ENCODE measurements around the gene MICB.

Gene MICB

DNA sequence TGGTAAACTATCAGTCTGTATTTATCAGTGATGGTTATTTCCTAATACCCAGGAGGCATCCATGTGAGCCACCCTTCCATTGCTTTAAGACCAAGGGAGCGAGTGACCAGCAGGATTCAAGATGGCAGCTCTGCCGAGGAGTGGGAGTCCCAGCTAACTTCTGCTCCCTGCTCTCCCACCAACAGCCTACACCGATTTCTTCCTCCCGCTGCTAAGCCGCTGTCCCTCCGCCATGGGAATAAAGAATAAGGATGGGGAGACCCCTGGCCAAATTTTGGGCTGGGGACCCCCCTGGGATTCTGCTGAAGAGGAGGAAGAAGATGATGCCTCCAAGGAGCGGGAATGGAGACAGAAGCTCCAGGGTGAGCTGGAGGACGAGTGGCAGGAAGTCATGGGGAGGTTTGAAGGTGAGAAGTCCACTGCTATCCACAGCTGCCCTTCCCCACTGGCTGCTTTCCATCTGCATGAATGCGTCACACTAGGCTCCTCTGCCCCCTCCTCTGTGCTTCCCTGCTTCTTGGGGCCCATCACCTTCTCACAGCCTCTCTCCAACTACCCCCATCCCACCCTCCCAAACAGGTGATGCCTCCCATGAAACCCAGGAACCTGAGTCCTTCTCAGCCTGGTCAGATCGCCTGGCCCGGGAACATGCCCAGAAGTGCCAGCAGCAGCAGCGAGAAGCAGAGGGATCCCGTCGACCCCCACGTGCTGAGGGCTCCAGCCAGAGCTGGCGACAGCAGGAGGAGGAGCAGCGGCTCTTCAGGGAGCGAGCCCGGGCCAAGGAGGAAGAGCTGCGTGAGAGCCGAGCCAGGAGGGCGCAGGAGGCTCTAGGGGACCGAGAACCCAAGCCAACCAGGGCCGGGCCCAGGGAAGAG lies 59.7 kb downstream of the MICB start:
- H3K4me3 ChIP-seq (ENCODE audit: control insufficient read depth, low read depth, low read length), result no peak overlapping the region
- TF ChIP-seq, protein P1, sequence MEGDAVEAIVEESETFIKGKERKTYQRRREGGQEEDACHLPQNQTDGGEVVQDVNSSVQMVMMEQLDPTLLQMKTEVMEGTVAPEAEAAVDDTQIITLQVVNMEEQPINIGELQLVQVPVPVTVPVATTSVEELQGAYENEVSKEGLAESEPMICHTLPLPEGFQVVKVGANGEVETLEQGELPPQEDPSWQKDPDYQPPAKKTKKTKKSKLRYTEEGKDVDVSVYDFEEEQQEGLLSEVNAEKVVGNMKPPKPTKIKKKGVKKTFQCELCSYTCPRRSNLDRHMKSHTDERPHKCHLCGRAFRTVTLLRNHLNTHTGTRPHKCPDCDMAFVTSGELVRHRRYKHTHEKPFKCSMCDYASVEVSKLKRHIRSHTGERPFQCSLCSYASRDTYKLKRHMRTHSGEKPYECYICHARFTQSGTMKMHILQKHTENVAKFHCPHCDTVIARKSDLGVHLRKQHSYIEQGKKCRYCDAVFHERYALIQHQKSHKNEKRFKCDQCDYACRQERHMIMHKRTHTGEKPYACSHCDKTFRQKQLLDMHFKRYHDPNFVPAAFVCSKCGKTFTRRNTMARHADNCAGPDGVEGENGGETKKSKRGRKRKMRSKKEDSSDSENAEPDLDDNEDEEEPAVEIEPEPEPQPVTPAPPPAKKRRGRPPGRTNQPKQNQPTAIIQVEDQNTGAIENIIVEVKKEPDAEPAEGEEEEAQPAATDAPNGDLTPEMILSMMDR (IDR thresholded peaks at IDR 0.05; ENCODE audit: control insufficient read depth, insufficient read depth, low read depth, low read length, missing control alignments), result no peak
- DNase-seq (ENCODE audit: low read depth), result no peak

DNA sequence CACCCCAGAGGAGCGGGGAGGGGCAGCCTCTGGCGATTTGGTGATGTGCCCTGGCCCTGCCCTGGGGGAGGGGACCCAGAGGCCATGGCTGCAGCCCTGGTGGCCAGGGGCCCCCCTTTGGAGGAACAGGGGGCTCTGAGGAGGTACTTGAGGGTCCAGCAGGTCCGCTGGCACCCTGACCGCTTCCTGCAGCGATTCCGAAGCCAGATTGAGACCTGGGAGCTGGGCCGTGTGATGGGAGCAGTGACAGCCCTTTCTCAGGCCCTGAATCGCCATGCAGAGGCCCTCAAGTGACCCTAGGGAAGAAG lies 60.3 kb downstream of the MICB start:
- TF ChIP-seq, protein P1 (IDR thresholded peaks at IDR 0.05; ENCODE audit: control insufficient read depth, insufficient read depth, low read depth, low read length, missing control alignments), result no peak
- H3K4me3 ChIP-seq (ENCODE audit: control insufficient read depth, low read depth, low read length), result no peak overlapping the region

DNA sequence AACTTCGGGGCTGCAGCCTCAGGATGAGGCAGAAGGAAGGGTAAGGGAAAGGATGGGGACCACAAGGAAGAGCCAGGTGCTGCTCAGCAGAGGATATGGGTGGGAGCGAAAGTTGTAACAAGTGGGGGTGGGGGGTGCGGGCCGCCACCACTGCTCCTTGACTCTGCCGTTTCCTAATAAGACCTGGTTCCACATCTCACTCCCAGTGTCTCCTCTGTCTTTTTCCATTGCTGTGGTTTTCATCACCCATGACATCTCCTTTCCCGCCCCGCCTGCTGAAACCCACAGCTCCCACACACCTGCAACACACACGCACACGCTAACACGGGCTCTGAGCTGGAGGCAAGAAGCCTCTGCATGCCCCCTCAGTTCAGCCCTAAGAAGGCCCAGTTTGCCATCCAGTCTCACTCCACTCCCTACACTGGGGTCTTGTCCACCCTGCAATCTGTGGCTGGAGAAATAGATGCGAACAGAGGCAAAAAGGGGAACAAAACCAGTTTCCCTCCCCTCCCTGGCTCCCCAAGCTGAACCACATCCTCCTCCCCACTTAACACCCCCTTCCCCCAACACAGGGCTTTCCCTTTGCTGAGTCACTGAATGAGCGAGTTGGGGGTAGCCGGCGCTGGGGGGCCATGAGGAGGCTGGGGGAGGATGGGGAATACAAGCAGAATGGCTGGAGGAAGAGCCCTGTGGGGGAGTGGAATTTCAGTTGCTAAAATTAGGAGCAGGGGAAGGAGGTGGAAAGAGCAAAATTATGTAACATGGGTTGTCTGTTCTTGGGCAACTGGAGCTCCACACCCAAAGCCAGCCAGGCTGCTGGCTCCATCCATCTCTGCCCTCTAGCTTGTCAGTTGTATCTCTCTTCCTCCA lies 60.9 kb downstream of the MICB start:
- TF ChIP-seq, protein P1 (IDR thresholded peaks at IDR 0.05; ENCODE audit: control insufficient read depth, insufficient read depth, low read depth, low read length, missing control alignments), result no peak
- H3K4me3 ChIP-seq (ENCODE audit: control insufficient read depth, low read depth, low read length), result no peak overlapping the region
- DNase-seq (ENCODE audit: low read depth), result no peak

More for the DNA sequence above, 60.3 kb downstream of the MICB start:
- DNase-seq (ENCODE audit: low read depth), result no peak

DNA sequence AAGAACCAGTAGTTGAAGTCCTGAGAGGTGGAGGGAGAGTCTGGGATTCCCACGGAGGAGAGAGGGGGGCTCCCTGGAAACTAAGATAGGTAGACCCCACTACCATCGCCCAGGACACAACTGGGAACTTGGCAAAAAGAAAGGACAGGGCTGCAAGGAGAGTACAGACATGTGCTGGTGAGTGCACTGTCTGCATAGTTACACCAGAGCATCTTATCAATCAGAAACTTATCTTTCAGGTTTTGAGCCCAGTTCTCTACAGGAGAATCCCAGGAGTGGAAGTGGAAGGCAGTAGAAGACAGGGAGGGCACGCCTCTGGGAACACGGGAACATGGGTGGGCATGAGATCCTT lies 61.6 kb downstream of the MICB start:
- H3K4me3 ChIP-seq (ENCODE audit: control insufficient read depth, low read depth, low read length), result no peak overlapping the region
- TF ChIP-seq, protein P1 (IDR thresholded peaks at IDR 0.05; ENCODE audit: control insufficient read depth, insufficient read depth, low read depth, low read length, missing control alignments), result no peak
- no peak for DNase-seq (ENCODE audit: low read depth)

DNA sequence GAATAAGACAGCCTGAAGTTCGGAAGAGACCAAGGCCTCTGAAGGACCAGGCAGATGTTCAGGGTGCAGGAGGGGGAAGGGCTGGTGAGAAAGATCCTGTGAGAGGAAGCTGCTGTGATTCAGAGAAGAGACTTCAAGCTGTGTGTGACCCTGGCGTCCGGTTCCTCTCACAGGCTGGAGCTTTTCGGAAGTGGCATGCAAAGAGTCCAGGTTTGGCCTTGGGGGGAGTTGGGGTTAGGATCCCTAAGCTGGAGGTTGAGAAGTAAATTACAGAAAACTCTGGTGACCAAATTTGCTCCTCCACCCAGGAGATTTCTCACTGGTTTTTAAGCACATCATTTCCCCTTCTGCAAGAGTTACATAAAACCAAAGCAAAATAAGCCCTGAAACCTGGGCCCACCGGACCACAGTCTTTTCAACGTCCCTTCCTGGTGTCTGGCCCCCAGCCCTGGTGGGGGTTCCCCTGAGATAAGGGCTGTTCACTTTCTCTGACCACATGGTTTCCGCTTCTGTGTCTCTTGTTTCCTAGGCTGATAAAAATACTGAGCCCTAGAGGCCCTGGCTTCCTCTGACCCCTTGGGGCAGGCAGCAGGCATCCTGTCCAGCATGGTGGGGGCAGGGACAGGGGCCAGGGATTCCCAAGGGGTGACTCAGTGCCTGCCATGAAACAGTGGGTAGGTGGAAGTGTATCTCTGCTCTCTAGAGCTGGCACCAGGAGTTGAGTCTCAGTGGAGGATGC lies 62.2 kb downstream of the MICB start:
- H3K4me3 ChIP-seq (ENCODE audit: control insufficient read depth, low read depth, low read length), result no peak overlapping the region
- DNase-seq (ENCODE audit: low read depth), result no peak

DNA sequence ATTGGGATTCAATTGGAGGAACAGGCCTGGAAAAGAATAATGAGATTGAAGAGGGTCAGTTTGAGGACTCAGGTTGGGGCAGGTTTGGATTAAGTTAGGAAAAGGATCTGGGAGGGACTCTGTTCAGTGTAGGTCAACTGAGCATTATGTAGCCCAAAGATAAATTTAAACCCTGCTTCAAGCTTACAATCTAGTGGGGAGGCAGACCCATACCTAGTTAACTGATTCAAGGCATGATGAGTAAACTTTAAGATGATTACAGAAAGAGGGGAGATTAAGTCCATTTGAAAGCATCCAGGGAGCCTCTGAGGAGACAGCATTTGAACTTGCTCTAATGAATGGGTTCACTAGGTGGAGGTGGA lies 62.7 kb downstream of the MICB start:
- no peak overlapping the region for H3K4me3 ChIP-seq (ENCODE audit: control insufficient read depth, low read depth, low read length)
- no peak for DNase-seq (ENCODE audit: low read depth)
- TF ChIP-seq, protein P1 (IDR thresholded peaks at IDR 0.05; ENCODE audit: control insufficient read depth, insufficient read depth, low read depth, low read length, missing control alignments), result no peak

More for the DNA sequence above, 62.2 kb downstream of the MICB start:
- TF ChIP-seq, protein P1 (IDR thresholded peaks at IDR 0.05; ENCODE audit: control insufficient read depth, insufficient read depth, low read depth, low read length, missing control alignments), result no peak

All from AG09309 (cell line).